ENCODE measurements around the gene TMEM43. TPM values are rescaled to one million over a fixed set of nuclear protein-coding genes. Genes with fewer than 3 reads are reported as not detected.

The TMEM43 gene
- total RNA-seq, 1 donor from 2014 or later: 55.7 TPM

DNA sequence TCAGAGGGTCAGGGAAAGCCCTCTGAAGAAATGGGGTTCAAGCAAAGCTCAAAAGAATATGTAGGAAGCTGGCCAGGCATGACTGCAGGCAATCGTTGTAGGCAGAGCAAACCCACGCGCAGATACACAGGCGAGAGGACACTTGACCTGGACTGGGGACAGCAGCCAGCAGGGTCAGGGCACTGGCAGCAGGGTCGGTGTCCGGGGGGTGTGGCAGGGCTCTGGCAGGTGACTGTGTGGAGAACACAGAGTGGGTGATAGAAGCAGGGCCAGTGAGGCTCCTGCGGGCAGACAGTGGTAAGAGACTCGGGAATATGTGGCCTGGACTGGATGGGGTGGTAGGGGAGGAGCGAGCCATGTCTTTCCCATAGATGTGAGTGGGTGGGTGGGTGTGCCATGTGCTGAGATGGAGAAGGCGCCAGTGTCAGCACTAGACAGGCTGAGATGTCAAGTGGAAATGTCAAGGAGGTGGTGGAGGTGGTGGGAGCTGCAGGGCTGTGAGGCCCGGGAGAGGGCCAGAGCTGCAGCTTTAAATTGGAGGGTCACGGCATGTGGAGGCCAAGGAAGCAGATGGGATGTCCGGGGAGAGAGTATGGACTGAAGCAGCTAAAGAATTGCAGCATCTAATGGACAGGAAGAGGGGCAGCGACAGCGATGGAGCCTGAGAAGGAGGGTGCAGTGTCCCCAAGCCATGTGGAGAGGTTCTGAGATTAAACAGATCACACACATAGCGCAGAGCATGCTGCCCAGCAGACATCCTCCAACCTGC lies 13.4 kb downstream of the TMEM43 start:
- no peak for ATAC-seq

DNA sequence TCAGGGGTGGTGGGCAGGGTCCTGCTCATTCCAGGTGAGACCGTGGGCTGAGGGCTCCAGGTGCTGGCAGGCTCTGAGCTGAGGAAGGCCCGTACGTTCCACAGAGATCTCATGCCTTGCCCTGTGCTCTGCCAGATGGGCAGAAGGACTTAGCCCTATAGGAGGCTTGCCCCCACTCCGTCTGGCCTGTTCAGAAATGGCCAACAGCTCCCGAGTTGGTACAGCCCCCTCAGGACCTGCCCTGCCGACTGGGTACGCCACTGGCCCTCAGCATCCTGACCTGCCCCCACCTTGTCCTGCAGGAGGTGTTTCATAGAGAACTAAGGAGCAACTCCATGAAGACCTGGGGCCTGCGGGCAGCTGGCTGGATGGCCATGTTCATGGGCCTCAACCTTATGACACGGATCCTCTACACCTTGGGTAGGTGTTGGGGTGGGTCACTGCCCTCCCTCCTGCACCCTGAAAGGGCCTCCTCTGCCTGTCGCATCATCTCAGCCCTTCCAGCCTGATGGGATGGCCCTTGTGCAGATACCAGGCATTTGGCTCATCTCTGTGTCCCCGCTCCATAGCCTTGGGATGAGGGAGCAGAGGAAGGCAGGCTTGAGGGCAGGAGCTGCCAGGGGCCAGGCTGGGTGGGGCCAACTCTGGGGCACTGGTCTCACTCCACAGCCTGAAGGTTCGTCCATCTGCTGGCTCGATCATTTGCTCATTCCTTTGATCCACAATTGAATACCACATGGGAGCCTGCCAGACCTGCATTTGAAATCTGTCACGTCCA lies 14.2 kb downstream of the TMEM43 start:
- no peak for ATAC-seq

DNA sequence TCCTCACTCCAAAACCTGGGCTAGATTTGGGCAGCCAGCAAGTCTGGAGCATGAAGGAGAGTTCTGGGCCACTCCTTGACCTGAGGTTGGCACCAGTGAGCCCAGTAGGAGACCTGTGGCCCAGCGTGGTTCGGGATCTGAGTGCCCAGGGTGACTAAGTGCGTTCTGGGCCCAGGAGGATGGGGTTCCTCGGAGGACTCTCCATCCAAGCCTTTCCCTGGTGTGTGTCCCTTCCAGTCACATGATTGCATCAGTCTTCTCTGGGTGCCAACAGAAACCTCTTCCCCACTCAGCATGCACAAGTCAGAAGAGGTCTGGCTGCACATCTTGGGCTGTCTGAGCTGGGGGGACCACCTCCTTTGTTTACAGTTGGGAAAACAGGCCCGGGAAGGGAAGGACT lies 14.9 kb downstream of the TMEM43 start:
- no peak for ATAC-seq

DNA sequence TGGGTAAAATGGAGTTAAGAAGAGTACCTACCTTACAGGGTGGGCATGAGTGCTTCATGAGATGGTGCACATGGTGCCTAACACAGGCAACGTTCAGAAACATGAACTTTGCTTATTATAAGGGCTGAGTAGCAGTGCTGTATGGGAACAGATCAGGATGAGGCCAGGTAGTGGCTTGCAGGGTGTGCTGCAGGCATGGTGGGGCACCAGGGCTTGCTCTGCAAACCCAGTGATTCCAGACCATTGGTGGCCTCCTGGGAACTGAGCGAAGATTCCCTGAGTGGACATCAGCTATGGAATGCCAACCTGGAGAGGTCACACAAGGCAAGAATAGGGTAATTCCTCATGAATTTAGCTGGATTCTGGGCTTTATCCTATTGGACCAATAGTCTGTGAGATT lies 15.8 kb downstream of the TMEM43 start:
- ATAC-seq: no peak

DNA sequence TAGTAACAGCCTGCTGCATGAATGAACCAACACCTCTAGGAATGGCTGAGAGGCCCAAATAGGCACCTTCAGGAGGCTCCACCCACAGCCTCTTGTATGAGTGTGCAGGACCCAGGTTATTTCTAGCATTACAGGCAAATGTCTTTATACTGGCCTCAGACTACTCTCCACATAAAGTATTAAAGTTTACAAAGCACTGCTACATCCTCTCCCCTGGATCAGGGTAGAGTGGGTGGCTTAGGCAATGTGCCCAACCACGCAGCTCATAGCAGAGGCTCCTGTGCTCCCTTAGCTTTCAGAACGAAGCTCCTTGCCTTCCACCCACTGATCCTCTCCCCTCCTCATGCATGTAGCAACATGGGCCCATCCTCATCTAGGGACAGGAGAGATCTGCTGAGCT lies 16.3 kb downstream of the TMEM43 start:
- ATAC-seq: no peak

DNA sequence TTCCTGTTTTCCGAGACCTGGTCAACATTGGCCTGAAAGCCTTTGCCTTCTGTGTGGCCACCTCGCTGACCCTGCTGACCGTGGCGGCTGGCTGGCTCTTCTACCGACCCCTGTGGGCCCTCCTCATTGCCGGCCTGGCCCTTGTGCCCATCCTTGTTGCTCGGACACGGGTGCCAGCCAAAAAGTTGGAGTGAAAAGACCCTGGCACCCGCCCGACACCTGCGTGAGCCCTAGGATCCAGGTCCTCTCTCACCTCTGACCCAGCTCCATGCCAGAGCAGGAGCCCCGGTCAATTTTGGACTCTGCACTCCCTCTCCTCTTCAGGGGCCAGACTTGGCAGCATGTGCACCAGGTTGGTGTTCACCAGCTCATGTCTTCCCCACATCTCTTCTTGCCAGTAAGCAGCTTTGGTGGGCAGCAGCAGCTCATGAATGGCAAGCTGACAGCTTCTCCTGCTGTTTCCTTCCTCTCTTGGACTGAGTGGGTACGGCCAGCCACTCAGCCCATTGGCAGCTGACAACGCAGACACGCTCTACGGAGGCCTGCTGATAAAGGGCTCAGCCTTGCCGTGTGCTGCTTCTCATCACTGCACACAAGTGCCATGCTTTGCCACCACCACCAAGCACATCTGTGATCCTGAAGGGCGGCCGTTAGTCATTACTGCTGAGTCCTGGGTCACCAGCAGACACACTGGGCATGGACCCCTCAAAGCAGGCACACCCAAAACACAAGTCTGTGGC lies 16.9 kb downstream of the TMEM43 start:
- ATAC-seq: no peak

DNA sequence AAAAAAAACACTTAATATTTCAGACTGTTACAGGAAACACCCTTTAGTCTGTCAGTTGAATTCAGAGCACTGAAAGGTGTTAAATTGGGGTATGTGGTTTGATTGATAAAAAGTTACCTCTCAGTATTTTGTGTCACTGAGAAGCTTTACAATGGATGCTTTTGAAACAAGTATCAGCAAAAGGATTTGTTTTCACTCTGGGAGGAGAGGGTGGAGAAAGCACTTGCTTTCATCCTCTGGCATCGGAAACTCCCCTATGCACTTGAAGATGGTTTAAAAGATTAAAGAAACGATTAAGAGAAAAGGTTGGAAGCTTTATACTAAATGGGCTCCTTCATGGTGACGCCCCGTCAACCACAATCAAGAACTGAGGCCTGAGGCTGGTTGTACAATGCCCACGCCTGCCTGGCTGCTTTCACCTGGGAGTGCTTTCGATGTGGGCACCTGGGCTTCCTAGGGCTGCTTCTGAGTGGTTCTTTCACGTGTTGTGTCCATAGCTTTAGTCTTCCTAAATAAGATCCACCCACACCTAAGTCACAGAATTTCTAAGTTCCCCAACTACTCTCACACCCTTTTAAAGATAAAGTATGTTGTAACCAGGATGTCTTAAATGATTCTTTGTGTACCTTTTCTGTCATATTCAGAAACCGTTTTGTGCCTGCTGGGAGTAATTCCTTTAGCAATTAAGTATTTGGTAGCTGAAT lies 17.9 kb downstream of the TMEM43 start:
- no peak for ATAC-seq

DNA sequence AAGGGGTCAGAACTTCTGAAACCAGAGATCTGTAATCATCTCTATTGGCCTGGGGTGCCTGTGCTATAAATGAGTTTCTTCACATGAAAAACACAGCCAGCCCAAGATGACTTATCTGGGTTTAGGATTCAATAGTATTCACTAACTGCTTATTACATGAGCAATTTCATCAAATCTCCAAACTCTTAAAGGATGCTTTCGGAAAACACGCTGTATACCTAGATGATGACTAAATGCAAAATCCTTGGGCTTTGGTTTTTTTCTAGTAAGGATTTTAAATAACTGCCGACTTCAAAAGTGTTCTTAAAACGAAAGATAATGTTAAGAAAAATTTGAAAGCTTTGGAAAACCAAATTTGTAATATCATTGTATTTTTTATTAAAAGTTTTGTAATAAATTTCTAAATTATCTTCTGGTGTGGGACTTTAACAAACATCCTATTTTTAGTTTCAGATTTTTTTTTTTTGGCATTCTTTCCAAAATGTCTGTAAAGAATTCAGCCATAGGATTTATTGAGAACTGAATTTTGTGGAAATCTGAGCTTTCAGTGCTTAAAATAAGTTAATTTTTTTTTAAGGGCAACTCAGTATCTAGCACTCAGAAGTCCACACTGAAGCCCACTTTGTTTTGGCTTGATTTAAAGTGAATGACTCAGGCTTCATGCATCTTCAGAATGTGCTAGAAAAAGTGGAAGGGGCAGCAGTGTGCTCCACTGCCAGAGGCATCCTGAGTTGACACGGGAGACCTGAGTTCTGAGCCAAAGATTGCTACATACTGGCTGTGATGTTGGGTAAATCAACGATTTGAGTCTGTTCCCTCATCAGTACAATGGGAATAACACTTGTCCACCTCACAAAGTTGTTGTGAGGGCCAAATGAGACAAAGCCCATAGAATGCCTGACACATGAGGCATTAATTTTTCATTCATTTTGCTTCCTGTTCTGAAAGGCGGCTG lies 18.7 kb downstream of the TMEM43 start:
- no peak for ATAC-seq

DNA sequence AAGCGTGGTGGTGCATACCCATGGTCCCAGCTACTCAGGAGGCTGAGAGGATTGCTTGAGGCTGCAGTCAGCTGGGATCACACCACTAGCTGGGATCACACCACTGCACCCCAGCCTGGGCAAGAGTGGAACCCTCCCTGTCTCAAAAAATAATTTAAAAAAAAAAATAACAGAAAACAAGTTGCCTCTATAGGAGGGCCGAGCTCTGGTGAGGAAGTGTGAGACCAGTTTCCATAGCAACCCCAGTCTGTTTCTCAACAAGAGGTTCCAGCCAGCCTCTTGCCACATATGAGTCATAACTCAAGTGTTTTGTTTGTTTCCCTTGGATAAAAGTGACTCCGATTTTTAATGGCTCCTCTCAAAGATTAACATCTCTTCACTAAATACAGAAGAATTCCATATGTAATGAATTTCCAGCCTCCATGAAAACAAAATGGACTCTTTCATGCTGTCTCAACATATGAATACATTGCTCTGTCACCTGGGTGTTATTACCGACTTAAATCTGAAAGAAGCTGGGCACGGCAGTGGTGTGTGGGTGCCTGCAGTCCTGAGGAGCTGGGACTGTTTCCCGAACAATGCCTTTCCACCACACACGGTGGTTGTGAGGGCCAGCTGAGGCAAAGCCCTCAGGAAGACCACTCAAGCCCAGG lies 19.7 kb downstream of the TMEM43 start:
- peak; percentile 82 for ATAC-seq

DNA sequence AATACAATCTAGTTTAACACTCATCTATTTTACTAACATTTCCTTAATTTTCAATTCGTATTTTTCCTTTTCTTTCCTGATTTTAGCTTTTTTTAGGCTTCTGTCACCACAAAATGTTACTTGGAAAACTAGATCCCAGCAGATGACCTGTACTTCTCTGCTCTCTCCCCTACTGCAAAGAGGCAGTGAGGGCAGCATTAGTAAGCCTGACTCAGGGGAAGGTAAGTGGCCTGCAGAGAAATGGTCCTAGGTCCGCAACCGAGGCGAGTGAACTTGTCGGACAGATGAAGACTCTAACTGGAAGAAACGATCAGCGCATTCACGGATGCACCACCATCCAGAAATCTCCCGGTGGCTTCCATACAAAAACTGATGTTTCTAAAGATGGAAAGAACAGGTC lies 20.4 kb downstream of the TMEM43 start:
- ATAC-seq: no peak

DNA sequence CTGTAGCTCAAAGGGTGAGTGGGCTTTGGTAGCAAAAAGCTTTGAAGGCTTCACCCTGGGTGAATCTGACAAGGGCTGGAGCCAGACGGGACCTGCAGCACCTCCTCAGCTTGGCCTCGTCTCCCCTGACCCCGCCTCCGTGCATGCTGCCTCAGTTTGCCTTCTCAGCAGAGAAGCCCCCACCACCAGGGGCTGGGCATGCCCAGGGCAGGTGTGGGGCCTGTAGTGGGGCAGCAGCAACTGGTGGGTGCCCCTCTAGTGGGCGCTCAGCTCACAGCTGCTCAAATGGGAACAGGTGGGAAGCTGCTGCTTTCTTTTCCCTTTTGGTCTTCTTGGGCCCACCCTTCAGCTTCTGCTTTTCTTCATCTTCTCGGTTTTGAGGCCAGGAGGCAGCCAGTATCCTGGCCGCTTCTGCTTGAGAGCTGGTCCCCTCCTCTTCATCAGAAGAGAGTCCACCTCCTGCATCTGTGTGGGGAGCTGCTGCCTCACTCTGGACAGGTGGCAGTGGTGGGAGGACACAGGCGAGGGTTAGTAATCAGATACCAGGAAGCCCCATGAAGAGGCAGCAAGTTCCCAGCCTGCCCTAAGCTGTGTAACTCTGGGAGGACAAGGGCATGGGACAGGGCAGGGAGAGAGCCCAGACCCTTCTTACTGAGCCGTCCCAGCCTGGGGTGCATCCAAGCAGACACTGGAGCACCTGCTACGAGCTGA lies 21.0 kb downstream of the TMEM43 start:
- ATAC-seq: no peak

DNA sequence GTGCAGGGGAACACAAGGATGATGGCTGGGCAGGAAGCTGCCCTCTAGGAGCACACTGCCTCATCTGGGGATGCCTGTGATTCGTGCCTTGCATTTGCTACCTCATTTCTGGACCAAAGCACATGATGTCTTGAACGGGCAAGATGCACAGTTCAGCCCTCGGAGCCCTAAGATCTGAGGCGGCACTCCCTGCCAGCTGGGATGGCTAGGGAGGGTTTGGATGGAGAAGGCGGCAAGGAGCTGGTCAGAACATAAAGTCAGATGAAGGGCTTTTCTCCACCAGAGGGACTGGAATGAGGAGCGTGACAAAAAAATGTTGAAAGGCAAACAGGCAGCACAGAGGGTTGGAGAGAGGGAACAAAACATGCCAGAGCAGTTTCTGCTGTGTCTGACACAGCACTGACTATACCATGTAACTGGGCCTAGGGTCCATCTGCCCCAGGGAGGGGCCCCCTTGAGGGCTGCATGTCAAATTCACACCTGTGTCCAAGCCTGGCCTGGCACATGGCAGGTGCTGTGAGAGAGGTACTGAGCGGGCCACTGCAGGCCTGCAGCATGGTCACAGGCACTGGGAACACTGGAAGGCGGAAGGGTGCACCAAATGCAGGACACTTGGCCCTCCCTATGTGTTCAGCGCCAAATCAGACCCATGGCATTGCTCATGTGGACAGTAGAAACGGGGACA lies 21.7 kb downstream of the TMEM43 start:
- ATAC-seq: no peak

DNA sequence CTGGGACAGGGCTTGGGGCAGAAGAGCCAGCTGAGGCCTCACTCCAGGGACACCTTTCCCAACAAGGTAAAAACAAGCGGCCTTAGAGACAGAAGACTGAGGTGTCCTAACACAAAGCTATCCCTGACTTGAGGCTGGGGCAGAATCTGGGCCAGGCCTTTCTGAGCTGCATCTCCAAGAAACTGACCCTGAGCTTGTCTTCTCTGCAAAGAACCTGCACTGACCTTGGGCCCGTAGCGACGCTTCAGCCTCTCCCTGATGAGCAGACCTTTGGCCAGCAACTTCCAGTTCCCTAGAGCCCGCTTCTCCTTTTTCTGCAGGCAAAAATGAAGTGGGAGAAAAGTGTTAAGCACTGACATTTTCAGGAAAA lies 22.2 kb downstream of the TMEM43 start:
- ATAC-seq: no peak

DNA sequence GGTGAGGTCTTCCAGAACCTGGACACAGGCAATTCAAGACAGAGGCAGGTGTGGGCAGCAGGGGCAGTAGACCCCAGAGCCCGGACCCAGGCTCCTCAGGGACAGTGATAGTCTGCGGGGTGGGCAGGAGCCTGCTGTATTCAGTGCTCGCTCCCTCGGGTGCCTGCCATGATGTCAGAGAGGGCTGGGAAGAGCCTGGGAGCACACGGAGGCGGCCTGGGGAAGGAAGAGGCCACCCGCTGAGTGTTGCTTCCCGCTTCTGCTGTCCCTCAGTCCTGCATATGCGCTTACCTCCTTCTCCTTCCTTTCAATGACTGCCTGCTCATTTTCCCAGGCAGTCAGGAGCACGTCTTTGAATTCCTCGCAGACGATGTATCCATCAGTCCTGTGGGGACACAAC lies 22.8 kb downstream of the TMEM43 start:
- ATAC-seq: no peak

DNA sequence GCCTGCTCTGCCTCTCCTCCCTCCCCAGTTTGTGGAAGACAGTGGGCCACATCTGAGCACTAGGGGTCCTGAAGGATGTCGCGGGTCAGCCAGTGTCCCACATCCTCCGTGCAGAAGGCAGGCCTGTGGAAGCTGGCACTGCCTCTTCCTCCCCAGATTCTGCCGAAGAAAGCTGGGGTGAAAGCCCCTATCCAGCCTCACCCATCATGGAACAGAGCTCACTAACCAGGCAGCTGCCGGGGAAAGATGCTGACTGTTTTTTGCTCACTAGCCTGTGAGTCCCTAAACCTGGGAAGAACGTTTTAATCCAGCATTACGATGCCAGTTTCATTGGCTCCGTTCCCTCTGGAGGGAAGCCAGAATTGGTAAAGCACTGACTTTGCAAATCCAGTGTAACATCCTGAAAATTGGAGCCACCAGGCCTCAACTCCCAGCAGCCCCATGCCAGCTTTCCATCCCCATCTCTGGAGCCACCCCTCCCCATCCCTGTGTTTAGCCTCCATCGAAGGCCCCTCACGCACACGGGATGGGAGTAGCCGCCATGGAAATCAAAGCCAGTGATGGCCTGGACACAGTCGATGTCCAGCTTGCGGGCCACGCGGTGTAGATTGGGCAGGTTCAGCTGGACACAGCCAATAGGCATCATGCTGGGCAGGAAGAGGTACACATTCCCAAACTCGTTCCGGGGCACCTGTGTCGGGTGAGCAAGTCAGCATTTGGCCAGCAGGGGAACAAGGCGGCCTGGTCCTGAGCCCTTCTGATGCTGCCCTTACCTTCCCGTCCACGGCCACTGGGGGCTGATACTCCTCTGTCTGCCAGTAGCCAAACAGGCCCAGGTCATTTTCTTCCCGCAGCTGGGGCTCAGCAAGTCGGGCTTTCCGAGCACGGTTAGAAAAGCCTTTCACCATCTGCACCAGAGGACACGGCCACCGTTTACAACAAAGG lies 23.5 kb downstream of the TMEM43 start:
- ATAC-seq: no peak

DNA sequence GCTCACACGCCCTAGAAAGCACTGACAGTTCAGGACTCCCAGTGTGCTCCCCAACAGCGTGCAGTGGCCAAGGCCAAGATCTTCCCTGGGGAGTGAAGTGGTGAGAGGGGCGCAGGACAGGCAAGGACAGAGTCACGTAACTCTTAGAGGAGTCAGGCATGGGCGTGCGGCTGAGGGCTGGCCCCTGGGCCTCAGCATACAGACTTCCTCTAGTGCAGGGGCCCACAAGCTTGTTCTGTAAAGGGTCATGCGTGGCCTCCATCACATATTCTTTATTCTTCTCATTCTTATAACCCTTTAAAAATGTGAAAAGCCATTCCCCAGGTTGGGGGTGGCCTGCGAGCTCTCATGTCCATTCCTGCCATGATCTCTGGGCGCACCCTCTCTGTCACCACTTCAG lies 25.2 kb downstream of the TMEM43 start:
- ATAC-seq: no peak

DNA sequence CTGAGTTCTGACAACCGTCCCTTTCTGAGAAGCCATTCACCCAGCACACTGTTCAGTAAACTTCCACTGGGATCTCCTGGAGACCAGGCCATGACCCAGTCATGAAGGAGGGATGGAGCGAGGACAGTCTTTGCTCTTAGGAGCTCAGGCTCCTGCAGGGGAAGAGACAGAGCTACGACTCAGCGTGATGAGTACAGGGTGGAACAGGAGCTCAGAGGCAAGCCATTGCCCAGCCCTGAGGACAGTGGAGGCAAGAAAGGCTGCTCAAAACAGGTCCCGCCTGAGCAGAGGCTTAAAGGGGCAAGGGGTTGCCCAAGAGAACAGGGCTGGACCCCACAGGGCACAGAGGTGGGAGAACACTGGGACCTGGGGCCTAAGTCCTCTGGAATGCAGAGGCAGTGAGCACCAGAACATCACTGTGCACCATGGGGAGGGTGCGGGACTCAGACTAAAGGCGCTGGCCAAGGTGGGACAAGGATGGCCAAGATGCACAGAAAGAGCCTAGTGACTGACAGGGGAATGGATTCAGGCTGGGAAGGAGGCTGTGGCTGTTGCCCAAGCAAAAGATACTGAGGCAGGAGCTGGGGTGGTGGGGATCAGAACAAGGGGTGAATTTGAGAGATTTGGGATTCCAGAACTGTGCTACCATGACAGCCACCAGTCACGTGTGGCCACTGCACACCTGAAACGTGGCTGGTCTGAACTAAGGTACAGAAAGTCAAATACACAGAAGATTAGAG lies 25.8 kb downstream of the TMEM43 start:
- ATAC-seq: no peak

Data from esophagus mucosa (tissue), 1 donor.